Mesothelial cell of epicardium (in vitro differentiated cells): ENCODE results near the gene PLA2G2D. TPM values are rescaled to one million over a fixed set of nuclear protein-coding genes. Genes with fewer than 3 reads are reported as not detected.

ENCODE experiments used
- DNase-seq, 2 experiments: peaks; one replicate each; pipeline ENCODE4 v3.0.0; 2021; ENCODE audit warnings: low spot score in 2 of 2; ENCODE audit not compliant: unreplicated experiment in 2 of 2
- H3K27ac Mint-ChIP-seq: 2 replicates; pipeline ENCODE4 v1.8.0; 2021; ENCODE audit warnings: mixed read lengths
- H3K27me3 Mint-ChIP-seq: 2 replicates; pipeline ENCODE4 v1.8.0; 2021; ENCODE audit warnings: low read depth, mixed read lengths
- H3K36me3 Mint-ChIP-seq: 2 replicates; pipeline ENCODE4 v1.8.0; 2021; ENCODE audit warnings: mixed read lengths
- H3K4me1 Mint-ChIP-seq: 2 replicates; pipeline ENCODE4 v1.8.0; 2021; ENCODE audit warnings: mixed read lengths
- H3K4me3 Mint-ChIP-seq: 2 replicates; pipeline ENCODE4 v1.8.0; 2021; ENCODE audit warnings: mild to moderate bottlenecking, moderate library complexity, mixed read lengths
- H3K9me3 Mint-ChIP-seq: 2 replicates; pipeline ENCODE4 v1.8.0; 2021; ENCODE audit warnings: mixed read lengths
- total RNA-seq: library from RNA; stranded (reverse); gene quantifications from 3 replicates; pipeline ENCODE4 v1.2.1, GENCODE V29; 2021
- TF ChIP-seq, protein P1 (sequence below): fragments of 200-600 bp; sonication (generic); IDR thresholded peaks from one replicate; pipeline ENCODE4 v1.5.0; 2021; ENCODE audit warnings: antibody characterized with exemption; ENCODE audit not compliant: unreplicated experiment

Gene PLA2G2D
- total RNA-seq, 1 donor from 2014 or later, result not detected

DNA sequence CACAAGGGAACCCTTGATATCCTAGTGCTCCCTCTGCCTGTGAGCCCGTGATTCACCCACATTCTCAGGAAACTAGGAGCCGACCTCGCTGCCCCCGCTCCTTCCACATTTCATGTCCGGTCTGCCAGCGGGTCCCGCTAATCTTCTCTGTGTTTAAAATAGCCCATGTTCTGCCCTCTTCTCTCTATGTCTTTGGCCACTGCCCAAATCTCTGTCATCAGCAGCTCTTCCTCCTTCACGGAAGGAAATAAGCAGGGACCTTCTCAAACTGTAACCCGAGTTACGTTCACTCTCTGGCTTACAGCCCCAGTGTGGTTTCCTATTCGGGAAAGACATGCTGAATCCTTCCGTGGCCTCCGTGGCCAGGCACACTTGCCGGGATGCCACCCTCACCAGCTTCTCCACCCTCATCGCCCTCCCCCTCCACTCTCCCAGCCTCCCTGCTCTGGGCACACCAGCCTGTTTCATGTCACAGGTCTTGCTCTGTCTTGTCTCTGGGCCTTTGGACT lies 45.4 kb upstream of the PLA2G2D start:
- no peak overlapping the region for H3K27ac Mint-ChIP-seq
- TF ChIP-seq, protein P1, sequence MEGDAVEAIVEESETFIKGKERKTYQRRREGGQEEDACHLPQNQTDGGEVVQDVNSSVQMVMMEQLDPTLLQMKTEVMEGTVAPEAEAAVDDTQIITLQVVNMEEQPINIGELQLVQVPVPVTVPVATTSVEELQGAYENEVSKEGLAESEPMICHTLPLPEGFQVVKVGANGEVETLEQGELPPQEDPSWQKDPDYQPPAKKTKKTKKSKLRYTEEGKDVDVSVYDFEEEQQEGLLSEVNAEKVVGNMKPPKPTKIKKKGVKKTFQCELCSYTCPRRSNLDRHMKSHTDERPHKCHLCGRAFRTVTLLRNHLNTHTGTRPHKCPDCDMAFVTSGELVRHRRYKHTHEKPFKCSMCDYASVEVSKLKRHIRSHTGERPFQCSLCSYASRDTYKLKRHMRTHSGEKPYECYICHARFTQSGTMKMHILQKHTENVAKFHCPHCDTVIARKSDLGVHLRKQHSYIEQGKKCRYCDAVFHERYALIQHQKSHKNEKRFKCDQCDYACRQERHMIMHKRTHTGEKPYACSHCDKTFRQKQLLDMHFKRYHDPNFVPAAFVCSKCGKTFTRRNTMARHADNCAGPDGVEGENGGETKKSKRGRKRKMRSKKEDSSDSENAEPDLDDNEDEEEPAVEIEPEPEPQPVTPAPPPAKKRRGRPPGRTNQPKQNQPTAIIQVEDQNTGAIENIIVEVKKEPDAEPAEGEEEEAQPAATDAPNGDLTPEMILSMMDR, result no peak
- H3K36me3 Mint-ChIP-seq, result peaks cover 2% of the 10 kb centered on the region
- H3K9me3 Mint-ChIP-seq, result peaks cover 24% of the 10 kb centered on the region
- H3K4me3 Mint-ChIP-seq, result no peak overlapping the region
- H3K27me3 Mint-ChIP-seq, result peaks cover 13% of the 10 kb centered on the region
- no peak for DNase-seq
- peaks cover 10% of the 10 kb centered on the region for H3K4me1 Mint-ChIP-seq

DNA sequence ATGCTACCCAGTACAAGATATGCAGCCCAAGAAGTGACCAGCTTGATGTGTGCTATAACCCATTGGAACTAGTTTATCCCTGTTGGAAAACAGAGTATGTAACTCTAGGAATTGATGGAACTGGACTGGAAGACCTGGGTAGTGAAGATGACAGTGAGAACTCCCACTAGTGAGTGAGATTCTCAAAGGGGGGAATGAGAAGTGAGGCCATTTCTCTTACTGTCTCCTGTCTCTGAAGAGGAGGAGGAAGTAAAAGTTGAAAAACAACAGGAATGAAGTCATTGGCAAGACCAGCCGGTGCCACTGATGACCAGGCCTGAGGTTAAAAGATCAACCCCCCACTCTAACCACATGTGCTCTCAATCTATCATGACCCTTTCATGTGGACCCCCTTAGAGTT lies 40.7 kb upstream of the PLA2G2D start:
- H3K27ac Mint-ChIP-seq, result no peak overlapping the region
- H3K27me3 Mint-ChIP-seq, result peaks cover under 1% of the 10 kb centered on the region
- TF ChIP-seq, protein P1, result no peak
- DNase-seq, result no peak
- peaks cover 2% of the 10 kb centered on the region for H3K36me3 Mint-ChIP-seq
- peaks cover 37% of the 10 kb centered on the region for H3K9me3 Mint-ChIP-seq
- H3K4me3 Mint-ChIP-seq, result no peak overlapping the region
- H3K4me1 Mint-ChIP-seq, result no peaks in the 10 kb centered on the region

DNA sequence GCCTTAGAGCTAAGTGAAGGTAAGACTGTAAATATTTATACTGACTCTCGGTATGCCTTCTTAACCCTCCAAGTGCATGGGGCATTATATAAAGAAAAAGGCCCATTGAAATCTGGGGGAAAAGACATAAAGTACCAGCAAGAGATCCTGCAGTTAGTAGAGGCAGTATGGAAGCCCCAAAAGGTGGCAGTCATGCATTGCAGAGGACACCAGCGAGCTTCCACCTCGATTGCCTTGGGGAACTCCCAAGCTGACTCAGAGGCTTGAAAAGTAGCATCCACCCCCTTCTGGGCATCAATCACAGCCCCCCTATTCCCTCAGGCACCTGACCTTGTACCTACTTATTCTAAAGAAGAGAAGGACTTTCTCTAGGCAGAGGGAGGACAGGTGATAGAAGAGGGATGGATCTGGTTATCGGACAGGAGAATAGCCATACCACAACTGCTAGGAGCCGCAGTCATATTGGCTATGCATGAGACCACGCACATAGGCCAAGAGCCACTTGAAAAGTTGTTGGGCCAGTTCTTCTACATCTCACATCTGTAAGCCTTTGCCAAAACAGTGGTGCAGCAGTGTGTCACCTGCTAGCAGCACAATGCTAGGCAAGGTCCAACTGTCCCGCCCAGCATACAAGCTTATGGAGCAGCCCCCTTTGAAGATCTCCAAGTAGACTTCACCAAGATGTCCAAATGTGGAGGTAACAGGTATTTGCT lies 39.2 kb upstream of the PLA2G2D start:
- H3K27me3 Mint-ChIP-seq, result no peaks in the 10 kb centered on the region
- peaks cover 5% of the 10 kb centered on the region for H3K4me1 Mint-ChIP-seq
- DNase-seq, result no peak
- peaks cover 31% of the 10 kb centered on the region for H3K9me3 Mint-ChIP-seq
- TF ChIP-seq, protein P1, result no peak
- no peak overlapping the region for H3K4me3 Mint-ChIP-seq
- no peak overlapping the region for H3K27ac Mint-ChIP-seq
- H3K36me3 Mint-ChIP-seq, result peaks cover 2% of the 10 kb centered on the region

DNA sequence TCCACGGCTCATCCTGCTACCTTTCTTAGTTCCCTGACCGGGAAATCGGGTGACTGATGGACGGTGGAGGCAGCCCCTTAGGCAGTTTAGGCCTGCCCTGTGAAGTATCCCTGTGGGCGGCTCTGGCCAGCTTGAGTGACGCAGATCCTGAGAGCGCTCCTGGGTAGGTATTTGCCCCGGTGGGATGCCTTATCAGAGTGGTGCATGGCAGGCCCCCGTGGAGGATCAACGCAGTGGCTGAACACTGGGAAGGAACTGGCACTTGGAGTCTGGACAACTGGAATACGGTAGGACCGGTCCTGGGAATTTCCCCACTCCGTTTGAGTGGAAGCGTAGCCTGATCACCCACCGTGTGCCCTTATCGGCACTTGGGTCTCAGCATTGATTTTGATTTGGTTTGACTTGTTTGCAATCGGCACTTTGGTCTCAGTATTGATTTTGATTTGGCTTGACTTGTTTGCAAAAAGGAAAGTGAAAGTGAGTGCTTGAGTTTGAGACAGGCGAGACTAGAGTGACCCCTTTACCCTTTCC lies 35.0 kb upstream of the PLA2G2D start:
- no peak overlapping the region for H3K27ac Mint-ChIP-seq
- H3K4me1 Mint-ChIP-seq, result peaks cover 16% of the 10 kb centered on the region
- H3K27me3 Mint-ChIP-seq, result no peaks in the 10 kb centered on the region
- no peak overlapping the region for H3K4me3 Mint-ChIP-seq
- no peak for DNase-seq
- peaks cover 16% of the 10 kb centered on the region for H3K9me3 Mint-ChIP-seq
- TF ChIP-seq, protein P1, result no peak
- H3K36me3 Mint-ChIP-seq, result no peaks in the 10 kb centered on the region

DNA sequence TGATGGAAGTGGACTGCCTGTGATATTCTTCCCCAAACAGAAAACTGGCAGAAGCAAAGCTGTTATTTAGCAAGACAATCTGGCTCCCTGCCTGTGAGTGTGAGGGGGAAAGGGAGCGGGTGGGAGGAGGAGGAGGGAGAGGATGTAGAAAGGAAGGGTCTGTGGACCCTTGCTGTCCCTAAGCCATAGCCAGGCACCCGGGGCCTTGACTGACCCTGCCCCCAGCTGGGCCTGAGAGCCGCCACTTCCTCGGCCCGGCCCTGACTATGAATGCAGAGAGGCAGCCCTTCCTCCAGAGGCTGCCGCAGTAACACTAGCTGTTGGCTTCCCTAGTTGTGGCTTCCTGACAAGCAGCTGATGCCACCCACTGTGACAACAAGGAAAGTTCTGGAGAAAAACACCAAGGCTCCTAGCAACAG lies 33.7 kb upstream of the PLA2G2D start:
- Mint-ChIP-seq H3K36me3 (no peaks in the 10 kb centered on the region), H3K4me1 (peaks cover 16% of the 10 kb centered on the region), H3K27me3 (no peaks in the 10 kb centered on the region), H3K4me3 (no peak overlapping the region), H3K27ac (peak overlapping the region; percentile 60), H3K9me3 (peaks cover 9% of the 10 kb centered on the region)
- TF ChIP-seq, protein P1, result no peak
- no peak for DNase-seq
